Psoas muscle (tissue), 8 donors: ENCODE data around the gene FGD3. TPM values are rescaled to one million over a fixed set of nuclear protein-coding genes. Genes with fewer than 3 reads are reported as not detected.

Experiments
- ATAC-seq, 4 donors: fragments of 200-7000 bp; cut with Tn5 transposase; one replicate each; pipeline ENCODE4 v1.9.1; 2020; ENCODE audit warnings: moderate library complexity in 3 of 4, mild to moderate bottlenecking in 2 of 4
- DNase-seq, 2 donors: peaks; one replicate each; pipeline ENCODE4 v3.0.0-alpha.2; 2020
- H3K27ac ChIP-seq: fragments of 200-600 bp; one replicate; pipeline ENCODE4 v1.8.0; 2022
- H3K27me3 ChIP-seq, 3 donors: fragments of 200-600 bp in 1 of 3; one replicate each; pipeline versions ENCODE4 v1.6.1 to v1.8.0; 2013 to 2022; ENCODE audit warnings: low read length in 2 of 3, mild to moderate bottlenecking in 2 of 3, moderate library complexity in 1 of 3; ENCODE audit not compliant: insufficient read depth in 3 of 3
- H3K36me3 ChIP-seq, 2 donors: fragments of 200-600 bp in 1 of 2; one replicate each; pipeline versions ENCODE4 v1.6.1 to v1.8.0; 2013 to 2022; ENCODE audit warnings: low read depth in 1 of 2, mild to moderate bottlenecking in 1 of 2, moderate library complexity in 1 of 2; ENCODE audit not compliant: insufficient read depth in 1 of 2
- H3K4me1 ChIP-seq: fragments of 200-600 bp; one replicate; pipeline ENCODE4 v1.8.0; 2022
- H3K4me3 ChIP-seq: fragments of 200-600 bp; one replicate; pipeline ENCODE4 v1.8.0; 2022; ENCODE audit warnings: mild to moderate bottlenecking
- H3K9me3 ChIP-seq: fragments of 200-600 bp; one replicate; pipeline ENCODE4 v1.8.0; 2022
- CTCF ChIP-seq: fragments of 200-600 bp; IDR thresholded peaks from one replicate; pipeline ENCODE4 v1.8.0; 2022; ENCODE audit warnings: antibody characterized with exemption
- WGBS, 3 donors: extraction: QIAGEN DNeasy Blood & Tissue Kit; methylation state at CpG; one replicate each; pipeline versions ENCODE4 v1.1.6 to v1.1.7; 2013; 5-methylcytosine and 5-hydroxymethylcytosine counted together
- intact Hi-C, 2 donors: fragments of 100-400 bp; cut with DNase I; formaldehyde crosslinking; loops; one replicate each; pipeline versions ENCODE4 v1.11.0 to v1.14.2; 2022
- polyA plus RNA-seq, 3 donors: library from polyadenylated mRNA; stranded (reverse); fragments of 200-250 nt; gene quantifications; one replicate each; pipeline ENCODE4 v1.2.3, GENCODE V29; 2013
- total RNA-seq, 4 donors: library from RNA; stranded (reverse); fragmentation: NEBNext Ultra II Directional in 2 of 4; extraction: Animal tissue kit (Norgen Biotek cat#: 25700) in 2 of 4; gene quantifications; one replicate each; pipeline versions ENCODE4 v1.2.1 to v1.2.4, GENCODE V29; 2021 to 2023
- donor health status: healthy with polysubstance abuse.
- donor health status: DM: no; HTN: no; CAD: no; lungs with moderate emphysema.
- donor health status: Bipolar disorder and iron deficiency.
- donor health status: healthy.
- donor health status: DM: yes; HTN: yes; CAD: no.
- donor health status: DM: no; HTN: no; CAD: no.
- donor health status: DM: no; HTN: no; CAD: no.
- donor health status: DM: yes; HTN: yes; CAD: no.

Gene FGD3
- total and polyA plus RNA-seq, 7 donors = 0.45 to 2.5 (median 1.2) TPM

GRCh38 chr9:93035106-93035660 is 87.9 kb downstream of the FGD3 start:
- Histone ChIP-seq H3K27me3 (peaks cover 0 to 3% (median 0%) of the 10 kb centered on the region in 3 donors), H3K9me3 (no peaks in the 10 kb centered on the region), H3K4me3 (no peak overlapping the region), H3K4me1 (no peaks in the 10 kb centered on the region), H3K36me3 (no peaks in the 10 kb centered on the region), H3K27ac (no peak overlapping the region)
- intact Hi-C loops = no loop called here
- DNase-seq = no peak
- ATAC-seq = no peak
- WGBS, 3 donors = 84 to 94% (median 84%) methylated on average over 16 to 19 of the region's 19 CpGs
- no peak for TF ChIP-seq CTCF

- Histone ChIP-seq H3K4me1 (no peaks in the 10 kb centered on the region), H3K27me3 (peaks cover 0 to 3% (median 0%) of the 10 kb centered on the region in 3 donors), H3K27ac (no peak overlapping the region), H3K9me3 (no peaks in the 10 kb centered on the region), H3K4me3 (no peak overlapping the region), H3K36me3 (no peaks in the 10 kb centered on the region)
- no peak for DNase-seq
- WGBS, 3 donors = 79 to 84% (median 83%) methylated on average over 13 of the region's 13 CpGs
- ATAC-seq = no peak
- no peak for TF ChIP-seq CTCF
- intact Hi-C loops = no loop called here
Measured at GRCh38 chr9:93035821-93036351, 88.6 kb downstream of the FGD3 start.

- H3K4me3 ChIP-seq = no peak overlapping the region
- ATAC-seq (no peak), DNase-seq (no peak)
- H3K27ac ChIP-seq = no peak overlapping the region
- TF ChIP-seq CTCF = no peak
- WGBS, 3 donors = 79% methylated on average over 13 of the region's 13 CpGs
- H3K4me1 ChIP-seq = no peaks in the 10 kb centered on the region
- H3K36me3 ChIP-seq = no peaks in the 10 kb centered on the region
- intact Hi-C loops = no loop called here
- no peaks in the 10 kb centered on the region for H3K9me3 ChIP-seq
- H3K27me3 ChIP-seq = peaks cover 0 to 3% (median 0%) of the 10 kb centered on the region in 3 donors
Measured at GRCh38 chr9:93036887-93037475, 89.7 kb downstream of the FGD3 start.

- ATAC-seq (peak in 1 of 4 donors; percentile 30), DNase-seq (no peak)
- Histone ChIP-seq H3K4me1 (no peaks in the 10 kb centered on the region), H3K27me3 (peaks cover 0 to 3% (median 0%) of the 10 kb centered on the region in 3 donors), H3K4me3 (no peak overlapping the region), H3K36me3 (no peaks in the 10 kb centered on the region), H3K27ac (no peak overlapping the region), H3K9me3 (no peaks in the 10 kb centered on the region)
- TF ChIP-seq CTCF = no peak
- WGBS, 3 donors = 82 to 85% (median 84%) methylated on average over 12 to 13 of the region's 13 CpGs
- intact Hi-C loops = no loop called here
Measured at GRCh38 chr9:93037476-93037971, 90.2 kb downstream of the FGD3 start.
